H1 (cell line): ENCODE results near the gene IFT80. TPM values are rescaled to one million over a fixed set of nuclear protein-coding genes. Genes with fewer than 3 reads are reported as not detected.

Source experiments
- CTCF ChIA-PET: fragments of 300-600 bp; sonication (Branson Sonifier 250); formaldehyde crosslinking; loops from one replicate; lab custom pipeline; 2021; ENCODE audit not compliant: partially characterized antibody; lab: Charles Lee
- POLR2A ChIA-PET: fragments of 300-600 bp; sonication (Branson Sonifier 250); formaldehyde crosslinking; loops from one replicate; lab custom pipeline; 2021; ENCODE audit warnings: inconsistent platforms; ENCODE audit not compliant: partially characterized antibody; lab: Charles Lee
- DNase-seq, 2 experiments: peaks; one replicate each; pipeline versions ENCODE4 v3.0.0 to v3.0.0-alpha.2; 2010 to 2022; ENCODE audit warnings: low spot score in 2 of 2, low read depth in 1 of 2, mixed read lengths in 1 of 2
- FAIRE-seq: peaks from 2 replicates; lab custom pipeline; 2011; peaks lifted over from hg19 to GRCh38; lab: Jason Lieb, UNC
- H2AFZ ChIP-seq: 2 replicates; pipeline ENCODE4 v1.8.1; 2012; ENCODE audit warnings: low read length, inconsistent platforms
- H2AK5ac ChIP-seq: 2 replicates; pipeline ENCODE4 v1.6.1; 2013; ENCODE audit warnings: low read depth, low read length
- H2BK120ac ChIP-seq: replicated peaks from 2 replicates; pipeline ENCODE3; 2013; ENCODE audit warnings: low read depth, low read length, inconsistent platforms
- H2BK12ac ChIP-seq: 2 replicates; pipeline ENCODE4 v1.6.1; 2013; ENCODE audit warnings: low read depth, low read length
- H2BK15ac ChIP-seq: 2 replicates; pipeline ENCODE4 v1.6.1; 2013; ENCODE audit warnings: low read length
- H2BK20ac ChIP-seq: 2 replicates; pipeline ENCODE4 v1.6.1; 2013; ENCODE audit warnings: low read length
- H2BK5ac ChIP-seq: 2 replicates; pipeline ENCODE4 v1.6.1; 2013; ENCODE audit warnings: low read depth, low read length
- H3K14ac ChIP-seq: 2 replicates; pipeline ENCODE4 v1.6.1; 2013; ENCODE audit warnings: inconsistent platforms; ENCODE audit not compliant: insufficient read length
- H3K18ac ChIP-seq: 2 replicates; pipeline ENCODE4 v1.6.1; 2013; ENCODE audit warnings: low read length; ENCODE audit errors: extremely low read depth
- H3K23ac ChIP-seq: 2 replicates; pipeline ENCODE4 v1.6.1; 2013; ENCODE audit warnings: inconsistent platforms; ENCODE audit not compliant: insufficient read length
- H3K23me2 ChIP-seq: 2 replicates; pipeline ENCODE4 v1.6.1; 2013; ENCODE audit warnings: low read depth, low read length
- H3K27ac ChIP-seq: 2 replicates; pipeline ENCODE4 v1.6.1; 2011; ENCODE audit warnings: low read depth, low read length, inconsistent platforms
- H3K27me3 ChIP-seq, 4 experiments: replicated peaks in 1 of 4; 1 replicate in 1 of 4; 2 replicates in 3 of 4; pipeline versions ENCODE4 v1.6.1 to v1.8.1; 2011 to 2013; ENCODE audit warnings: low read length in 3 of 4, mild to moderate bottlenecking in 3 of 4, inconsistent platforms in 2 of 4, mixed read lengths in 2 of 4, moderate library complexity in 1 of 4; ENCODE audit not compliant: control insufficient read depth in 3 of 4, insufficient read depth in 3 of 4; ENCODE audit errors: extremely low read depth in 1 of 4
- H3K36me3 ChIP-seq, 4 experiments: 2 replicates each; pipeline versions ENCODE4 v1.6.1 to v1.8.1; 2011 to 2013; ENCODE audit warnings: mild to moderate bottlenecking in 4 of 4, low read length in 3 of 4, moderate library complexity in 2 of 4, control low read depth in 1 of 4, inconsistent platforms in 1 of 4; ENCODE audit not compliant: insufficient read depth in 4 of 4, control insufficient read depth in 2 of 4
- H3K4ac ChIP-seq: replicated peaks from 2 replicates; pipeline ENCODE3; 2013; ENCODE audit warnings: low read length, low read depth, mixed read lengths, inconsistent platforms; ENCODE audit not compliant: insufficient read length
- H3K4me1 ChIP-seq, 4 experiments: replicated peaks in 1 of 4; 1 replicate in 1 of 4; 2 replicates in 3 of 4; pipeline versions ENCODE4 v1.6.1 to v1.8.1; 2011 to 2013; ENCODE audit warnings: low read length in 3 of 4, inconsistent platforms in 2 of 4, mixed read lengths in 1 of 4; ENCODE audit not compliant: insufficient read depth in 4 of 4, control insufficient read depth in 3 of 4
- H3K4me2 ChIP-seq, 2 experiments: 2 replicates each; pipeline versions ENCODE4 v1.6.1 to v1.8.1; 2011 to 2013; ENCODE audit warnings: low read depth in 2 of 2, low read length in 2 of 2, control low read depth in 1 of 2, inconsistent platforms in 1 of 2, mild to moderate bottlenecking in 1 of 2; ENCODE audit not compliant: insufficient read depth in 1 of 2
- H3K4me3 ChIP-seq, 4 experiments: fragments of 200-600, 300-600 bp in 1 of 4; sonication (generic), shearing (Covaris generic), sonication (Bioruptor Twin) in 1 of 4; 2 replicates each; pipeline versions ENCODE4 v1.5.1 to v1.8.1; 2011 to 2016; ENCODE audit warnings: low read length in 4 of 4, low read depth in 3 of 4, control low read depth in 2 of 4, inconsistent platforms in 2 of 4, mild to moderate bottlenecking in 2 of 4, mixed read lengths in 1 of 4, moderate library complexity in 1 of 4; ENCODE audit not compliant: insufficient read depth in 2 of 4; ENCODE audit errors: extremely low read depth in 1 of 4
- H3K56ac ChIP-seq: replicated peaks from 2 replicates; pipeline ENCODE3; 2013; ENCODE audit warnings: low read depth, mild to moderate bottlenecking, mixed read lengths, low read length, inconsistent platforms; ENCODE audit not compliant: insufficient read length
- H3K79me1 ChIP-seq: 2 replicates; pipeline ENCODE4 v1.6.1; 2013; ENCODE audit warnings: low read depth, low read length, control low read depth
- H3K79me2 ChIP-seq, 2 experiments: 2 replicates each; pipeline versions ENCODE4 v1.6.1 to v1.8.1; 2012 to 2013; ENCODE audit warnings: low read length in 2 of 2, mild to moderate bottlenecking in 2 of 2, inconsistent platforms in 1 of 2; ENCODE audit not compliant: insufficient read depth in 2 of 2, control insufficient read depth in 1 of 2
- H3K9ac ChIP-seq, 4 experiments: replicated peaks in 1 of 4; 1 replicate in 1 of 4; 2 replicates in 3 of 4; pipeline versions ENCODE4 v1.6.1 to v1.8.1; 2011 to 2013; ENCODE audit warnings: low read depth in 3 of 4, low read length in 3 of 4, control low read depth in 2 of 4, mild to moderate bottlenecking in 2 of 4, moderate library complexity in 2 of 4, inconsistent platforms in 1 of 4; ENCODE audit errors: extremely low read depth in 1 of 4
- H3K9me3 ChIP-seq, 2 experiments: 2 replicates each; pipeline versions ENCODE4 v1.6.1 to v1.8.1; 2012 to 2013; ENCODE audit warnings: mild to moderate bottlenecking in 2 of 2, moderate library complexity in 2 of 2, control low read depth in 1 of 2, inconsistent platforms in 1 of 2, low read depth in 1 of 2, low read length in 1 of 2, mixed read lengths in 1 of 2; ENCODE audit not compliant: insufficient read depth in 2 of 2
- H4K20me1 ChIP-seq, 2 experiments: replicated peaks in 1 of 2; 2 replicates each; pipeline versions ENCODE3 to v1.8.1; 2011 to 2013; ENCODE audit warnings: inconsistent platforms in 2 of 2, low read length in 2 of 2, mild to moderate bottlenecking in 1 of 2; ENCODE audit not compliant: insufficient read depth in 2 of 2, control insufficient read depth in 1 of 2
- H4K5ac ChIP-seq: 2 replicates; pipeline ENCODE4 v1.6.1; 2013; ENCODE audit warnings: low read length, low read depth, mixed read lengths, inconsistent platforms; ENCODE audit not compliant: insufficient read length
- H4K8ac ChIP-seq: 2 replicates; pipeline ENCODE4 v1.8.0; 2013; ENCODE audit warnings: mild to moderate bottlenecking, moderate library complexity, low read length, inconsistent platforms; ENCODE audit not compliant: insufficient read depth; ENCODE audit errors: extremely low read depth
- H4K91ac ChIP-seq: replicated peaks from 2 replicates; pipeline ENCODE3; 2013; ENCODE audit warnings: low read length, mixed read lengths, inconsistent platforms; ENCODE audit not compliant: insufficient read length
- ASH2L ChIP-seq: fragments of 200-600, 300-600 bp; sonication (generic); IDR thresholded peaks from one replicate; pipeline ENCODE4 v1.7.1; 2017; ENCODE audit warnings: low read length
- MAFK ChIP-seq: IDR thresholded peaks from 2 replicates; pipeline ENCODE4 v1.6.1; 2012; ENCODE audit warnings: low read depth, mild to moderate bottlenecking, improper control_type of control experiment, low read length
- POLR2A ChIP-seq, 2 experiments: IDR thresholded peaks; 1 replicate in 1 of 2; 2 replicates in 1 of 2; pipeline ENCODE4 v1.6.1; 2011; ENCODE audit warnings: low read depth in 2 of 2, low read length in 2 of 2, mild to moderate bottlenecking in 2 of 2; ENCODE audit errors: control extremely low read depth in 1 of 2
- SIRT6 ChIP-seq: IDR thresholded peaks from one replicate; pipeline ENCODE4 v1.7.1; 2012; ENCODE audit warnings: low read length, inconsistent platforms
- SP2 ChIP-seq: IDR thresholded peaks from 2 replicates; pipeline ENCODE4 v1.6.1; 2012; ENCODE audit warnings: mild to moderate bottlenecking, low read length, inconsistent platforms
- SP4 ChIP-seq: IDR thresholded peaks from 2 replicates; pipeline ENCODE4 v1.6.1; 2012; ENCODE audit warnings: low read length, inconsistent platforms
- TBP ChIP-seq: IDR thresholded peaks from 2 replicates; pipeline ENCODE4 v1.6.1; 2011; ENCODE audit warnings: low read depth, low read length, improper control_type of control experiment
- polyA plus RNA-seq, 7 experiments: library from polyadenylated mRNA; depleted of rRNA in 3 of 7; stranded (reverse) in 5 of 7; unstranded in 2 of 7; fragments of >200 nt in 5 of 7; fragments of 200-250 nt in 2 of 7; gene quantifications; 1 replicate in 5 of 7; 2 replicates in 1 of 7; 4 replicates in 1 of 7; pipeline versions ENCODE4 v1.2.1 to v1.2.3, GENCODE V29; 2011 to 2013; ENCODE audit warnings: missing spikeins in 2 of 7, mixed read lengths in 2 of 7
- total RNA-seq: library from RNA; stranded (reverse); fragmentation: NEBNext Ultra II Directional; extraction: Animal tissue kit (Norgen Biotek cat#: 25700); gene quantifications from 2 replicates; pipeline ENCODE4 v1.2.1, GENCODE V29; 2021

IFT80 gene
- total and polyA plus RNA-seq, 2 of the 8 experiments (the other 6 are each of a cell fraction or from before 2014, with no cell fraction given), result 7.2 to 25.9 TPM

DNA sequence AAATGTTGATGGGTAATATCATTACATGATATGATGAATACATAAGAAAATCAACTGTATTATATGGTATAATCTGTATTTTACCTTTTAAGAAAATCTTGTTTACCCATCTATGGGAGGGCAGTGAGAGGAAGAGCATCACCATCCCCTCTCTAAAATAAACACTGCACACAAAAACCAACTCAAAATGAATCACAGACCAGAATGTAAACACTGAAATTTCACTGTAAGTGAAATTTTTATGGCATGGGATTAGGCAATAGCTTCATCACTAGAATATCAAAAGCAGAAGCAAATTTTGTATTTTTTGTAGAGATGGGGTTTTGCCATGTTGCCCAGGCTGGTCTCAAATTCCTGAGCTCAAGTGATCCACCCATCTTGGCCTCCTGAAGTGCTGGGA is 26.2 kb downstream of the IFT80 start:
- no peak overlapping the region for H2BK20ac ChIP-seq
- no peak overlapping the region for H3K56ac ChIP-seq
- no peak overlapping the region for H3K18ac ChIP-seq
- H3K9ac ChIP-seq, result no peak overlapping the region
- CTCF ChIA-PET, result no interaction called here
- no peaks in the 10 kb centered on the region for H3K27me3 ChIP-seq
- H3K27ac ChIP-seq, result no peak overlapping the region
- no peak for TF ChIP-seq ASH2L
- TF ChIP-seq TBP, result no peak
- TF ChIP-seq SIRT6, result no peak
- TF ChIP-seq SP2, result no peak
- no peak for TF ChIP-seq POLR2A (IDR thresholded peaks at IDR 0.05; ENCODE audit: control extremely low read depth in 1 of 2, low read depth in 2 of 2, low read length in 2 of 2)
- TF ChIP-seq SP4, result no peak
- no peak for TF ChIP-seq MAFK
- TF ChIP-seq, all 59 proteins: peak for 0
- Histone ChIP-seq H3K4me1 (no peaks in the 10 kb centered on the region), H3K23ac (no peak overlapping the region), H3K79me2 (no peaks in the 10 kb centered on the region), H3K9me3 (no peaks in the 10 kb centered on the region), H3K23me2 (no peaks in the 10 kb centered on the region), H2BK12ac (no peak overlapping the region), H3K14ac (no peak overlapping the region), H2BK120ac (no peak overlapping the region), H4K20me1 (no peaks in the 10 kb centered on the region), H3K4me3 (no peak overlapping the region), H2AK5ac (no peak overlapping the region), H3K4me2 (no peak overlapping the region), H2AFZ (no peak overlapping the region), H3K4ac (no peak overlapping the region), H4K8ac (no peak overlapping the region), H2BK5ac (no peak overlapping the region), H3K79me1 (no peaks in the 10 kb centered on the region), H4K5ac (no peak overlapping the region), H2BK15ac (no peak overlapping the region), H4K91ac (no peak overlapping the region), H3K36me3 (peaks cover 0 to 19% (median 8%) of the 10 kb centered on the region in 4 experiments; a peak in 4 of 8 replicates)
- POLR2A ChIA-PET, result interaction anchor here (1.0 kb wide), 1 partner anchor 27 kb away, joined by 4 read pairs; the partner anchor contains the start of gene SMC4
- no peak for DNase-seq
- no peak for FAIRE-seq
